PC-3 (cell line): Measurements from ENCODE around the gene PPT1. TPM values are rescaled to one million over a fixed set of nuclear protein-coding genes. Genes with fewer than 3 reads are reported as not detected.
"Not testable (repeated sequence)": the region's sequence is repeated elsewhere in the genome, so short reads cannot be mapped to it uniquely, and the experiment has no call there.

Experiments
- ATAC-seq: fragments of 200-7000 bp; cut with Tn5 transposase; 2 replicates; pipeline ENCODE4 v1.9.1; 2020; ENCODE audit warnings: mild to moderate bottlenecking, moderate library complexity
- BruUV-seq: library from RNA; stranded (reverse); fragments of 400-500 nt; replicated peaks from 2 replicates; lab custom pipeline; 2021; lab: Mats Ljungman, UMichigan
- CTCF ChIA-PET: fragments of 300-600 bp; sonication (Branson Sonifier 250); formaldehyde crosslinking; loops from one replicate; lab custom pipeline; 2022; ENCODE audit warnings: antibody characterized with exemption; lab: Charles Lee
- POLR2A ChIA-PET: fragments of 300-600 bp; sonication (Branson Sonifier 250); formaldehyde crosslinking; loops from one replicate; lab custom pipeline; 2022; ENCODE audit warnings: antibody characterized with exemption; ENCODE audit not compliant: unreplicated experiment; lab: Charles Lee
- DNase-seq: peaks from one replicate; pipeline ENCODE4 v3.0.0-alpha.2; 2015
- H2AFZ ChIP-seq: fragments of 300-600 bp; sonication (generic); 2 replicates; pipeline ENCODE4 v1.6.0; 2016; ENCODE audit warnings: antibody characterized with exemption, low read length
- H3F3A ChIP-seq: fragments of 300-600 bp; sonication (generic); one replicate; pipeline ENCODE4 v1.6.0; 2017; ENCODE audit warnings: antibody characterized with exemption, low read length, control low read depth, mild to moderate bottlenecking; ENCODE audit not compliant: unreplicated experiment
- H3K27ac ChIP-seq: fragments of 300-600 bp; sonication (generic); 2 replicates; pipeline ENCODE4 v1.5.1; 2016; ENCODE audit warnings: mild to moderate bottlenecking, low read length
- H3K27me3 ChIP-seq: fragments of 300-600 bp; sonication (generic); 2 replicates; pipeline ENCODE4 v1.6.1; 2016; ENCODE audit warnings: low read length, mixed read lengths
- H3K36me3 ChIP-seq: fragments of 300-600 bp; sonication (generic); 2 replicates; pipeline ENCODE4 v1.6.1; 2016; ENCODE audit warnings: low read depth, mixed run types, low read length, mixed read lengths
- H3K4me1 ChIP-seq: fragments of 300-600 bp; sonication (generic); 2 replicates; pipeline ENCODE4 v1.5.1; 2016; ENCODE audit warnings: low read length; ENCODE audit not compliant: insufficient read depth
- H3K4me2 ChIP-seq: fragments of 300-600 bp; sonication (generic); 2 replicates; pipeline ENCODE4 v1.6.0; 2016; ENCODE audit warnings: low read length
- H3K4me3 ChIP-seq: fragments of 300-600 bp; sonication (generic); 2 replicates; pipeline ENCODE4 v1.5.1; 2016; ENCODE audit warnings: mild to moderate bottlenecking, low read length, mixed read lengths
- H3K79me2 ChIP-seq: fragments of 300-600 bp; sonication (generic); 2 replicates; pipeline ENCODE4 v1.6.1; 2017; ENCODE audit warnings: low read length, mixed read lengths
- H3K9ac ChIP-seq: fragments of 300-600 bp; sonication (generic); 2 replicates; pipeline ENCODE4 v1.6.0; 2016; ENCODE audit warnings: mild to moderate bottlenecking, low read length
- H3K9me2 ChIP-seq: fragments of 300-600 bp; sonication (generic); replicated peaks from 2 replicates; pipeline ENCODE4 v1.6.1; 2016; ENCODE audit warnings: mixed run types, low read length, mixed read lengths
- H3K9me3 ChIP-seq: fragments of 300-600 bp; sonication (generic); 2 replicates; pipeline ENCODE4 v1.6.1; 2016; ENCODE audit warnings: low read length, mixed read lengths
- H4K20me1 ChIP-seq: fragments of 300-600 bp; sonication (generic); 2 replicates; pipeline ENCODE4 v1.6.1; 2016; ENCODE audit warnings: low read length, mixed read lengths
- CTCF ChIP-seq: fragments of 300-600 bp; sonication (generic); conservative IDR thresholded peaks from 2 replicates; pipeline ENCODE4 v1.5.1; 2017; ENCODE audit warnings: antibody characterized with exemption, low read depth, mild to moderate bottlenecking, low read length
- EZH2 ChIP-seq: fragments of 300-600 bp; sonication (generic); IDR thresholded peaks from one replicate; pipeline ENCODE4 v1.6.1; 2017; ENCODE audit warnings: antibody characterized with exemption, mild to moderate bottlenecking, low read length; ENCODE audit not compliant: unreplicated experiment
- EZH2phosphoT487 ChIP-seq: fragments of 300-600 bp; sonication (generic); IDR thresholded peaks from 2 replicates; pipeline ENCODE4 v1.6.1; 2018; ENCODE audit warnings: mild to moderate bottlenecking, antibody characterized with exemption, low read length, borderline replicate concordance
- intact Hi-C: fragments of 100-400 bp; cut with micrococcal nuclease; formaldehyde crosslinking; loops from 2 replicates; pipeline ENCODE4 v1.9.0; 2023
- total RNA-seq: library from RNA; depleted of rRNA; stranded (reverse); fragments of >200 nt; gene quantifications from 2 replicates; pipeline ENCODE4 v1.2.3, GENCODE V29; 2014

The PPT1 gene
- total RNA-seq, 1 experiment from 2014 or later: 72.9 TPM

GRCh38 chr1:40039245-40039756 is 57.8 kb downstream of the PPT1 start:
- Histone ChIP-seq H3F3A (no peaks in the 10 kb centered on the region), H3K4me2 (peak overlapping the region; percentile 90), H3K4me3 (peak overlapping the region; percentile 99), H3K4me1 (peaks cover 34% of the 10 kb centered on the region), H3K79me2 (peaks cover 38% of the 10 kb centered on the region), H3K36me3 (peaks cover 9% of the 10 kb centered on the region; the same call in 1 of the 2 replicates), H3K27me3 (no peaks in the 10 kb centered on the region), H3K9me2 (no peaks in the 10 kb centered on the region), H3K9me3 (no peaks in the 10 kb centered on the region), H3K27ac (peak overlapping the region; percentile 87), H2AFZ (peak overlapping the region; percentile 80), H4K20me1 (peaks cover 21% of the 10 kb centered on the region; the same call in 1 of the 2 replicates), H3K9ac (peak overlapping the region; percentile 89)
- peak; percentile 34 for DNase-seq
- intact Hi-C loops: no loop called here
- BruUV-seq: no TSS peak
- no peak for ATAC-seq
- TF ChIP-seq CTCF (peak; percentile 32; the same call in 1 of the 2 replicates), EZH2phosphoT487 (no peak)
- ChIA-PET CTCF (interaction anchor here (0.5 to 2.0 kb wide), 5 partner anchors 23 to 137 kb away, joined by 3 to 13 read pairs (median 3); no protein-coding TSS in a partner anchor), POLR2A (interaction anchor here (0.5 kb wide), 1 partner anchor 680 kb away, joined by 3 read pairs; no protein-coding TSS in a partner anchor)

GRCh38 chr1:40038697-40039096 is 58.4 kb downstream of the PPT1 start:
- intact Hi-C loops: no loop called here
- Histone ChIP-seq H3K4me3 (no peak overlapping the region), H3K9me2 (no peaks in the 10 kb centered on the region), H3K36me3 (0 out of 2 replicates have a peak, but pooled peaks cover 4% of the 10 kb centered on the region), H2AFZ (no peak overlapping the region), H3K79me2 (peaks cover 32% of the 10 kb centered on the region), H3K27ac (no peak overlapping the region), H3K27me3 (no peaks in the 10 kb centered on the region), H3K9me3 (no peaks in the 10 kb centered on the region), H3K4me1 (peaks cover 34% of the 10 kb centered on the region), H3F3A (no peaks in the 10 kb centered on the region), H3K4me2 (no peak overlapping the region), H3K9ac (no peak overlapping the region), H4K20me1 (peaks cover 17% of the 10 kb centered on the region; the same call in 1 of the 2 replicates)
- CTCF ChIA-PET: interaction anchor here (0.7 to 2.0 kb wide), 3 partner anchors 26 to 136 kb away, joined by 3 to 13 read pairs (median 3); no protein-coding TSS in a partner anchor
- no TSS peak for BruUV-seq
- DNase-seq (no peak), ATAC-seq (no peak)
- TF ChIP-seq EZH2 (no peak), CTCF (no peak)
- POLR2A ChIA-PET: no interaction called here

GRCh38 chr1:40037254-40037653 is 59.8 kb downstream of the PPT1 start:
- H3K9me2 ChIP-seq, H2AFZ ChIP-seq, H4K20me1 ChIP-seq, H3K4me2 ChIP-seq, H3K36me3 ChIP-seq, ATAC-seq, H3K9ac ChIP-seq, CTCF ChIA-PET, POLR2A ChIA-PET, H3F3A ChIP-seq, H3K27me3 ChIP-seq, H3K27ac ChIP-seq, DNase-seq, intact Hi-C loops, H3K9me3 ChIP-seq, H3K4me3 ChIP-seq, BruUV-seq: not testable (repeated sequence)
- H3K79me2 ChIP-seq: peaks cover 17% of the 10 kb centered on the region
- peaks cover 26% of the 10 kb centered on the region for H3K4me1 ChIP-seq
